Measurements from ENCODE around the gene RGL4. TPM values are rescaled to one million over a fixed set of nuclear protein-coding genes. Genes with fewer than 3 reads are reported as not detected.

RGL4 gene
- total and polyA plus RNA-seq, 2 of the 13 experiments (the other 11 are each of a cell fraction or from before 2014, with no cell fraction given) = not detected

DNA sequence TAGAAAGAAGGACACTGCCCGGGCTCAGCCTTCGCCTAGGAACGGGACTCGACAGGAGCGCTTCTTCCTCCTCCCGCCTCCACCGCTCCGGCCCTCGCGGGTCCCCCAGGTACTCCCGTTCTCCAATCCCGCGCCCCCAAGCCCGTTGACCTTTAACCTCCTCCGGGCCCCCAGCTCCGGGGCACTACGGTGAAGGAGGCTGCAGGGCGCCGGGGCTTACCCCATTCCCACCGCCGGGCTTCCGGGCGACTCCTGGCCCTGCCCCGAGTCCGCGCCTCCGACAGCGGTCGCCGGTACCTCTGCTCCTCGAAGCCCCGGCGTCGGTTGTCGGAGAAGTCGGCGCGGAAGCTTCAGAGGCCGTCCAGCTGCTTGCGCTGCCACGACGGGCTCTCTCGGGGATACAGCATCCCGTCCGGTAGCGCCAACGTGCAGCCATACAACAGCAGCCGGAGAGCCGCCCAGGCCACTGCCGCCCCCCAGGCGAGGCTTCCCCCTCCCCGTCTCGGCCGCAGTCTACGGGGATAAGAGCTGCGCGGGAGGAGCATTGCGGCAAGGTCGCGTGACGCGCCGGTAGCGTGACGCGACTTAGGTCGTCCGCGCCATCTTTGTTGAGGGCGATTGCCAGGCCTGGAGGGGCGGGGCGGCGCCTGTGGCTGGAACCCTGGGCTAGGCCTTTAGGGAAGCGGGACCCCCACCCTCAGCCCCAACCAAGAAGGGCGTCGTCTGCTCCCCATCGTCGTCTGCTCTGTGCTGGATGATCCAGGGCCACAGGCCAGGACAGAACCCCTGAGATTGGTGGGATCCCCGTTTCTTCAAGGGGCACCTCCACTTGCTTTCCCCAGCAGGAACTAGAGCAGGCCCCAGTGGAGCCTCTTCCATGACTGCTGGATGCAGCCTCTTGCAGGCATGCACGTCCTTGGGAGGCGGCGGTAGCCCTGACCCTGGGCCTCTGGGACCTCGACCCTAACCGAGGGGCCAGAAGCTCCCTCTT is 26.3 kb downstream of the RGL4 start (continued):
- TF ChIP-seq, protein P1, sequence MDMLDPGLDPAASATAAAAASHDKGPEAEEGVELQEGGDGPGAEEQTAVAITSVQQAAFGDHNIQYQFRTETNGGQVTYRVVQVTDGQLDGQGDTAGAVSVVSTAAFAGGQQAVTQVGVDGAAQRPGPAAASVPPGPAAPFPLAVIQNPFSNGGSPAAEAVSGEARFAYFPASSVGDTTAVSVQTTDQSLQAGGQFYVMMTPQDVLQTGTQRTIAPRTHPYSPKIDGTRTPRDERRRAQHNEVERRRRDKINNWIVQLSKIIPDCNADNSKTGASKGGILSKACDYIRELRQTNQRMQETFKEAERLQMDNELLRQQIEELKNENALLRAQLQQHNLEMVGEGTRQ (IDR thresholded peaks at IDR 0.05; ENCODE audit: low read depth, low read length) = peak; percentile 43; the same call in 1 of the 2 replicates
- TF ChIP-seq, protein P1 (CRISPR knock-in tag; IDR thresholded peaks at IDR 0.05; ENCODE audit: borderline replicate concordance) = peak; percentile 90; the same call in 1 of the 2 replicates
- TF ChIP-seq MYC (CRISPR knock-in tag; IDR thresholded peaks at IDR 0.05; ENCODE audit: borderline replicate concordance) = peak; percentile 90
- TF ChIP-seq, protein P2, sequence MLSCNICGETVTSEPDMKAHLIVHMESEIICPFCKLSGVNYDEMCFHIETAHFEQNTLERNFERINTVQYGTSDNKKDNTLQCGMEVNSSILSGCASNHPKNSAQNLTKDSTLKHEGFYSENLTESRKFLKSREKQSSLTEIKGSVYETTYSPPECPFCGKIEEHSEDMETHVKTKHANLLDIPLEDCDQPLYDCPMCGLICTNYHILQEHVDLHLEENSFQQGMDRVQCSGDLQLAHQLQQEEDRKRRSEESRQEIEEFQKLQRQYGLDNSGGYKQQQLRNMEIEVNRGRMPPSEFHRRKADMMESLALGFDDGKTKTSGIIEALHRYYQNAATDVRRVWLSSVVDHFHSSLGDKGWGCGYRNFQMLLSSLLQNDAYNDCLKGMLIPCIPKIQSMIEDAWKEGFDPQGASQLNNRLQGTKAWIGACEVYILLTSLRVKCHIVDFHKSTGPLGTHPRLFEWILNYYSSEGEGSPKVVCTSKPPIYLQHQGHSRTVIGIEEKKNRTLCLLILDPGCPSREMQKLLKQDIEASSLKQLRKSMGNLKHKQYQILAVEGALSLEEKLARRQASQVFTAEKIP (CRISPR knock-in tag; IDR thresholded peaks at IDR 0.05; ENCODE audit: borderline replicate concordance) = no peak
- TF ChIP-seq SAFB2 (CRISPR knock-in tag; IDR thresholded peaks at IDR 0.05; ENCODE audit: borderline replicate concordance, low read depth) = peak; percentile 56; the same call in 1 of the 2 replicates
- no peak for TF ChIP-seq ZFP1 (CRISPR knock-in tag; IDR thresholded peaks at IDR 0.05)
- TF ChIP-seq, protein P3, sequence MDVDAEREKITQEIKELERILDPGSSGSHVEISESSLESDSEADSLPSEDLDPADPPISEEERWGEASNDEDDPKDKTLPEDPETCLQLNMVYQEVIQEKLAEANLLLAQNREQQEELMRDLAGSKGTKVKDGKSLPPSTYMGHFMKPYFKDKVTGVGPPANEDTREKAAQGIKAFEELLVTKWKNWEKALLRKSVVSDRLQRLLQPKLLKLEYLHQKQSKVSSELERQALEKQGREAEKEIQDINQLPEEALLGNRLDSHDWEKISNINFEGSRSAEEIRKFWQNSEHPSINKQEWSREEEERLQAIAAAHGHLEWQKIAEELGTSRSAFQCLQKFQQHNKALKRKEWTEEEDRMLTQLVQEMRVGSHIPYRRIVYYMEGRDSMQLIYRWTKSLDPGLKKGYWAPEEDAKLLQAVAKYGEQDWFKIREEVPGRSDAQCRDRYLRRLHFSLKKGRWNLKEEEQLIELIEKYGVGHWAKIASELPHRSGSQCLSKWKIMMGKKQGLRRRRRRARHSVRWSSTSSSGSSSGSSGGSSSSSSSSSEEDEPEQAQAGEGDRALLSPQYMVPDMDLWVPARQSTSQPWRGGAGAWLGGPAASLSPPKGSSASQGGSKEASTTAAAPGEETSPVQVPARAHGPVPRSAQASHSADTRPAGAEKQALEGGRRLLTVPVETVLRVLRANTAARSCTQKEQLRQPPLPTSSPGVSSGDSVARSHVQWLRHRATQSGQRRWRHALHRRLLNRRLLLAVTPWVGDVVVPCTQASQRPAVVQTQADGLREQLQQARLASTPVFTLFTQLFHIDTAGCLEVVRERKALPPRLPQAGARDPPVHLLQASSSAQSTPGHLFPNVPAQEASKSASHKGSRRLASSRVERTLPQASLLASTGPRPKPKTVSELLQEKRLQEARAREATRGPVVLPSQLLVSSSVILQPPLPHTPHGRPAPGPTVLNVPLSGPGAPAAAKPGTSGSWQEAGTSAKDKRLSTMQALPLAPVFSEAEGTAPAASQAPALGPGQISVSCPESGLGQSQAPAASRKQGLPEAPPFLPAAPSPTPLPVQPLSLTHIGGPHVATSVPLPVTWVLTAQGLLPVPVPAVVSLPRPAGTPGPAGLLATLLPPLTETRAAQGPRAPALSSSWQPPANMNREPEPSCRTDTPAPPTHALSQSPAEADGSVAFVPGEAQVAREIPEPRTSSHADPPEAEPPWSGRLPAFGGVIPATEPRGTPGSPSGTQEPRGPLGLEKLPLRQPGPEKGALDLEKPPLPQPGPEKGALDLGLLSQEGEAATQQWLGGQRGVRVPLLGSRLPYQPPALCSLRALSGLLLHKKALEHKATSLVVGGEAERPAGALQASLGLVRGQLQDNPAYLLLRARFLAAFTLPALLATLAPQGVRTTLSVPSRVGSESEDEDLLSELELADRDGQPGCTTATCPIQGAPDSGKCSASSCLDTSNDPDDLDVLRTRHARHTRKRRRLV (CRISPR knock-in tag; IDR thresholded peaks at IDR 0.05) = peak; percentile 95
- TF ChIP-seq, protein P4, sequence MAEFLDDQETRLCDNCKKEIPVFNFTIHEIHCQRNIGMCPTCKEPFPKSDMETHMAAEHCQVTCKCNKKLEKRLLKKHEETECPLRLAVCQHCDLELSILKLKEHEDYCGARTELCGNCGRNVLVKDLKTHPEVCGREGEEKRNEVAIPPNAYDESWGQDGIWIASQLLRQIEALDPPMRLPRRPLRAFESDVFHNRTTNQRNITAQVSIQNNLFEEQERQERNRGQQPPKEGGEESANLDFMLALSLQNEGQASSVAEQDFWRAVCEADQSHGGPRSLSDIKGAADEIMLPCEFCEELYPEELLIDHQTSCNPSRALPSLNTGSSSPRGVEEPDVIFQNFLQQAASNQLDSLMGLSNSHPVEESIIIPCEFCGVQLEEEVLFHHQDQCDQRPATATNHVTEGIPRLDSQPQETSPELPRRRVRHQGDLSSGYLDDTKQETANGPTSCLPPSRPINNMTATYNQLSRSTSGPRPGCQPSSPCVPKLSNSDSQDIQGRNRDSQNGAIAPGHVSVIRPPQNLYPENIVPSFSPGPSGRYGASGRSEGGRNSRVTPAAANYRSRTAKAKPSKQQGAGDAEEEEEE (CRISPR knock-in tag; IDR thresholded peaks at IDR 0.05; ENCODE audit: borderline replicate concordance) = no peak
- no peak for TF ChIP-seq FOSL1 (CRISPR knock-in tag; IDR thresholded peaks at IDR 0.05; ENCODE audit: borderline replicate concordance)
- no peak; the same call in 1 of the 2 replicates for TF ChIP-seq RXRB (CRISPR knock-in tag; IDR thresholded peaks at IDR 0.05; ENCODE audit: borderline replicate concordance)
- TF ChIP-seq, protein P5, sequence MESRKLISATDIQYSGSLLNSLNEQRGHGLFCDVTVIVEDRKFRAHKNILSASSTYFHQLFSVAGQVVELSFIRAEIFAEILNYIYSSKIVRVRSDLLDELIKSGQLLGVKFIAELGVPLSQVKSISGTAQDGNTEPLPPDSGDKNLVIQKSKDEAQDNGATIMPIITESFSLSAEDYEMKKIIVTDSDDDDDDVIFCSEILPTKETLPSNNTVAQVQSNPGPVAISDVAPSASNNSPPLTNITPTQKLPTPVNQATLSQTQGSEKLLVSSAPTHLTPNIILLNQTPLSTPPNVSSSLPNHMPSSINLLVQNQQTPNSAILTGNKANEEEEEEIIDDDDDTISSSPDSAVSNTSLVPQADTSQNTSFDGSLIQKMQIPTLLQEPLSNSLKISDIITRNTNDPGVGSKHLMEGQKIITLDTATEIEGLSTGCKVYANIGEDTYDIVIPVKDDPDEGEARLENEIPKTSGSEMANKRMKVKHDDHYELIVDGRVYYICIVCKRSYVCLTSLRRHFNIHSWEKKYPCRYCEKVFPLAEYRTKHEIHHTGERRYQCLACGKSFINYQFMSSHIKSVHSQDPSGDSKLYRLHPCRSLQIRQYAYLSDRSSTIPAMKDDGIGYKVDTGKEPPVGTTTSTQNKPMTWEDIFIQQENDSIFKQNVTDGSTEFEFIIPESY (CRISPR knock-in tag; IDR thresholded peaks at IDR 0.05) = peak; percentile 1; the same call in 1 of the 2 replicates
- no peak for TF ChIP-seq ZSCAN12 (CRISPR knock-in tag; IDR thresholded peaks at IDR 0.05)
- no peak for TF ChIP-seq ZNF180 (CRISPR knock-in tag; IDR thresholded peaks at IDR 0.05; ENCODE audit: borderline replicate concordance, low read depth)
- TF ChIP-seq IRX3 (CRISPR knock-in tag; IDR thresholded peaks at IDR 0.05; ENCODE audit: borderline replicate concordance, low read depth) = peak; percentile 57; the same call in 1 of the 2 replicates
